Neuron (in vitro differentiated cells): Measurements from ENCODE around the gene GAPDHS.
A peak's percentile ranks its signal among the peaks of the same experiment; 100 is the strongest.

Experiments
- H2AFZ ChIP-seq: one replicate; pipeline ENCODE4 v1.6.1; 2013; ENCODE audit warnings: low read depth, mild to moderate bottlenecking, inconsistent platforms, low read length, moderate library complexity
- H3K27me3 ChIP-seq: one replicate; pipeline ENCODE4 v1.6.1; 2013; ENCODE audit warnings: low read length; ENCODE audit not compliant: insufficient read depth
- H3K36me3 ChIP-seq: one replicate; pipeline ENCODE4 v1.6.1; 2013; ENCODE audit warnings: low read length; ENCODE audit not compliant: insufficient read depth
- H3K4me1 ChIP-seq: one replicate; pipeline ENCODE4 v1.6.1; 2013; ENCODE audit warnings: low read length; ENCODE audit not compliant: insufficient read depth
- H3K4me3 ChIP-seq: 2 replicates; pipeline ENCODE4 v1.5.1; 2013; ENCODE audit warnings: mild to moderate bottlenecking, low read length, moderate library complexity
- H3K9me3 ChIP-seq: one replicate; pipeline ENCODE4 v1.6.1; 2013; ENCODE audit warnings: low read length

Gene GAPDHS

GRCh38 chr19:35549174-35549788 is 16.0 kb downstream of the GAPDHS start:
- no peak overlapping the region for H2AFZ ChIP-seq
- no peak overlapping the region for H3K4me3 ChIP-seq
- peaks cover 5% of the 10 kb centered on the region for H3K27me3 ChIP-seq
- peaks cover 12% of the 10 kb centered on the region for H3K4me1 ChIP-seq
- H3K36me3 ChIP-seq: no peaks in the 10 kb centered on the region
- no peaks in the 10 kb centered on the region for H3K9me3 ChIP-seq

- H3K36me3 ChIP-seq: no peaks in the 10 kb centered on the region
- peaks cover 12% of the 10 kb centered on the region for H3K27me3 ChIP-seq
- H3K9me3 ChIP-seq: no peaks in the 10 kb centered on the region
- no peak overlapping the region for H2AFZ ChIP-seq
- peaks cover 7% of the 10 kb centered on the region for H3K4me1 ChIP-seq
- H3K4me3 ChIP-seq: no peak overlapping the region
Observed at GRCh38 chr19:35549879-35550523, 16.7 kb downstream of the GAPDHS start.

GRCh38 chr19:35551091-35551810 is 18.0 kb downstream of the GAPDHS start:
- no peak overlapping the region for H2AFZ ChIP-seq
- peaks cover 13% of the 10 kb centered on the region for H3K27me3 ChIP-seq
- H3K9me3 ChIP-seq: no peaks in the 10 kb centered on the region
- no peak overlapping the region for H3K4me3 ChIP-seq
- H3K4me1 ChIP-seq: peaks cover 3% of the 10 kb centered on the region
- H3K36me3 ChIP-seq: no peaks in the 10 kb centered on the region

- peaks cover 3% of the 10 kb centered on the region for H3K4me1 ChIP-seq
- H3K9me3 ChIP-seq: no peaks in the 10 kb centered on the region
- H2AFZ ChIP-seq: no peak overlapping the region
- H3K4me3 ChIP-seq: no peak overlapping the region
- no peaks in the 10 kb centered on the region for H3K36me3 ChIP-seq
- H3K27me3 ChIP-seq: peaks cover 22% of the 10 kb centered on the region
Observed at GRCh38 chr19:35552534-35553384, 19.5 kb downstream of the GAPDHS start.

GRCh38 chr19:35553385-35554000 is 20.2 kb downstream of the GAPDHS start:
- Histone ChIP-seq H3K36me3 (no peaks in the 10 kb centered on the region), H3K27me3 (peaks cover 28% of the 10 kb centered on the region), H2AFZ (no peak overlapping the region), H3K9me3 (no peaks in the 10 kb centered on the region), H3K4me1 (peaks cover 3% of the 10 kb centered on the region), H3K4me3 (no peak overlapping the region)

- Histone ChIP-seq H3K4me1 (peaks cover 3% of the 10 kb centered on the region), H3K4me3 (no peak overlapping the region), H2AFZ (no peak overlapping the region), H3K9me3 (no peaks in the 10 kb centered on the region), H3K36me3 (no peaks in the 10 kb centered on the region), H3K27me3 (peaks cover 34% of the 10 kb centered on the region)
Observed at GRCh38 chr19:35554076-35554475, 20.8 kb downstream of the GAPDHS start.

GRCh38 chr19:35555301-35556005 is 22.2 kb downstream of the GAPDHS start:
- peaks cover 3% of the 10 kb centered on the region for H3K4me1 ChIP-seq
- no peak overlapping the region for H3K4me3 ChIP-seq
- no peaks in the 10 kb centered on the region for H3K36me3 ChIP-seq
- H3K27me3 ChIP-seq: peaks cover 46% of the 10 kb centered on the region
- H3K9me3 ChIP-seq: peaks cover 2% of the 10 kb centered on the region
- H2AFZ ChIP-seq: no peak overlapping the region

GRCh38 chr19:35556025-35556590 is 22.9 kb downstream of the GAPDHS start:
- peaks cover 3% of the 10 kb centered on the region for H3K4me1 ChIP-seq
- no peak overlapping the region for H3K4me3 ChIP-seq
- no peak overlapping the region for H2AFZ ChIP-seq
- no peaks in the 10 kb centered on the region for H3K36me3 ChIP-seq
- peaks cover 49% of the 10 kb centered on the region for H3K27me3 ChIP-seq
- H3K9me3 ChIP-seq: peaks cover 2% of the 10 kb centered on the region

GRCh38 chr19:35556846-35557538 is 23.7 kb downstream of the GAPDHS start:
- Histone ChIP-seq H3K27me3 (peaks cover 54% of the 10 kb centered on the region), H3K9me3 (peaks cover 2% of the 10 kb centered on the region), H2AFZ (peak overlapping the region; percentile 9), H3K4me1 (peaks cover 3% of the 10 kb centered on the region), H3K36me3 (no peaks in the 10 kb centered on the region), H3K4me3 (no peak overlapping the region)

GRCh38 chr19:35557539-35558399 is 24.5 kb downstream of the GAPDHS start:
- peaks cover 2% of the 10 kb centered on the region for H3K9me3 ChIP-seq
- no peaks in the 10 kb centered on the region for H3K36me3 ChIP-seq
- H2AFZ ChIP-seq: peak overlapping the region; percentile 9
- peaks cover 3% of the 10 kb centered on the region for H3K4me1 ChIP-seq
- H3K27me3 ChIP-seq: peaks cover 62% of the 10 kb centered on the region
- peak overlapping the region; percentile 38 for H3K4me3 ChIP-seq
